ENCODE data around the gene PFKL. TPM values are rescaled to one million over a fixed set of nuclear protein-coding genes. Genes with fewer than 3 reads are reported as not detected.
A peak's percentile ranks its signal among the peaks of the same experiment; 100 is the strongest.

Gene PFKL
- polyA plus RNA-seq, 2 of the 4 experiments (the other 2 are of a cell fraction) = 23.2 to 38.7 TPM

DNA sequence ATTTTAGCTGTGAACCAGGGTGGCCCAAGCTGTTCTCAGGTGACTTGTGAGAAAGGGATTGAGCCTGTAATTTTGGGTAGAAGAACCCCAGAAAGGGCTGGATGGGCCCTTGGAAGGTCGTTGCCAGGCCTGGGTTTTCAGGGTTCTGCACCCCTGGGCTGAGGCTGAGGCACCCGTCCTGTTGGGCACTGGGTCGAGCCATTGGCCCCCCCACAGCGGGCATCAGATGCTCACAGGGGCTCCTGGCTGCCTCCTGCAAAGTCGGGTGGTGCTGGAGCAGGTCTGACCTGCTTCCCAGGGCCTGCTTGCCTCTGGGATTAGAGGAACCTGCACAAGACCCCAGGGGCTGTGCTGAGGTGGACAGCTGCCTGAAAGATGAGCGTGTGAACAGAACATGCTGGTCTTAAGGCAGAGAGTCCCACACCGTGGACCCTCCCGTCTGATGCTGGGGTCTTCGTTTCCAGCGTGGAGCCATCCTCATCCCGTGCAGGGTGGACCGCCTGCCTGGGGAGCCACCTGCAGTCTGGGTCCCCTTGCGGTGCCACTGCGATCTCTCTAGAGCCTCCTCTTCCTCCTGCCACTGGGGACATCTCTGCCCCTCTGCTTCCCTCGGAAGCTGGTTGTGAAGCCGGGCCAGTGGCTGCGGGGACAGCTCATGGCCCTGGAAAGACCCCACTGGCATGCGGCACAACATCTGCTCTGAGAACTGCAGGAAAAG is 51.8 kb downstream of the PFKL start:
- FAIRE-seq = no peak
- CTCF ChIA-PET = interaction anchor here (0.7 kb wide), 1 partner anchor 133 kb away, joined by 3 read pairs; no protein-coding TSS in a partner anchor

DNA sequence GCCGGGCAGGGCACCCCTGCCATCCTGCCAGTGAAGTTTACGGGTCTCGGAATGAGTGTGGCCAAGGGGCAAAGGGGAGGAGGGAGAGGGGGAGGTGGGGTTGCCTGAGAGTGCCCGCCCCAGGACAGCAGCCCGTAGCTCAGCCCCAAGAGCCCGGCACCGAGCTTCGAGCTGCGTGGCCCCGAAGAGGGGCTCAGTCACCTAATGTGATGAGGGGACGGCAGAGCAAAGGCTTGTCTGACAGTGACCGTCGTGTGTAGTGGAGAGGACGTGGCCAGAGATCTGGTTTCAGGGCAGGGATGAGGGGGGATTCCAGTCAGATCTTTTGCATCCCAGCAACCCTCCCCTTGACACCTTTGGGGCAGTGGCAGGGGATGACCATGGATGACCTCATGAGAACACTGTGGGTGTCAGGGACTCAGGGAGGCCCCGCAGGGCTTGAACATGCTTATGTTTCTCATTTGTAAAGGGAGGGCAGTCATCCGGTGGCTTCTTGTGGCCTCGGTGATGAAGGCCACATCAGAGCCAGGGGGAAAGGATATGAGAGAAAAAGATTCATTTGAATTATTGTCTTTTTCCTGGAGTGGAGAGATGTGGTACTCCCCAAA is 52.5 kb downstream of the PFKL start:
- WGBS (ENCODE audit: missing lambda C conversion rate) = 65% methylated on average over 10 of the region's 17 CpGs
- FAIRE-seq (no peak), DNase-seq (ENCODE audit: low read depth in 1 of 2, low spot score in 1 of 2) (no peak), ATAC-seq (no peak)
- CTCF ChIA-PET = interaction anchor here (0.7 kb wide), 1 partner anchor 132 kb away, joined by 3 read pairs; no protein-coding TSS in a partner anchor
- H3K27ac ChIP-seq = no peak overlapping the region
- no peak overlapping the region for H3K4me3 ChIP-seq
- H3K9me3 ChIP-seq = no peaks in the 10 kb centered on the region
- POLR2A ChIA-PET = no interaction called here
- H3K4me1 ChIP-seq = no peaks in the 10 kb centered on the region
- no peak overlapping the region for H3K4me2 ChIP-seq
- TF ChIP-seq, protein P1, sequence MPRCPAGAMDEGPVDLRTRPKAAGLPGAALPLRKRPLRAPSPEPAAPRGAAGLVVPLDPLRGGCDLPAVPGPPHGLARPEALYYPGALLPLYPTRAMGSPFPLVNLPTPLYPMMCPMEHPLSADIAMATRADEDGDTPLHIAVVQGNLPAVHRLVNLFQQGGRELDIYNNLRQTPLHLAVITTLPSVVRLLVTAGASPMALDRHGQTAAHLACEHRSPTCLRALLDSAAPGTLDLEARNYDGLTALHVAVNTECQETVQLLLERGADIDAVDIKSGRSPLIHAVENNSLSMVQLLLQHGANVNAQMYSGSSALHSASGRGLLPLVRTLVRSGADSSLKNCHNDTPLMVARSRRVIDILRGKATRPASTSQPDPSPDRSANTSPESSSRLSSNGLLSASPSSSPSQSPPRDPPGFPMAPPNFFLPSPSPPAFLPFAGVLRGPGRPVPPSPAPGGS (IDR thresholded peaks at IDR 0.05) = no peak
- TF ChIP-seq GATA3 (IDR thresholded peaks at IDR 0.05; ENCODE audit: borderline replicate concordance) (no peak), SREBF2 (IDR thresholded peaks at IDR 0.05) (no peak), ZSCAN20 (CRISPR knock-in tag; IDR thresholded peaks at IDR 0.05) (no peak), MAFK (IDR thresholded peaks at IDR 0.05; ENCODE audit: partially characterized antibody) (no peak), EHF (CRISPR knock-in tag; IDR thresholded peaks at IDR 0.05) (no peak), RFX5 (IDR thresholded peaks at IDR 0.05) (no peak), FOXS1 (CRISPR knock-in tag; IDR thresholded peaks at IDR 0.05) (no peak)
- TF ChIP-seq, protein P2, sequence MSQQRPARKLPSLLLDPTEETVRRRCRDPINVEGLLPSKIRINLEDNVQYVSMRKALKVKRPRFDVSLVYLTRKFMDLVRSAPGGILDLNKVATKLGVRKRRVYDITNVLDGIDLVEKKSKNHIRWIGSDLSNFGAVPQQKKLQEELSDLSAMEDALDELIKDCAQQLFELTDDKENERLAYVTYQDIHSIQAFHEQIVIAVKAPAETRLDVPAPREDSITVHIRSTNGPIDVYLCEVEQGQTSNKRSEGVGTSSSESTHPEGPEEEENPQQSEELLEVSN (IDR thresholded peaks at IDR 0.05; ENCODE audit: borderline replicate concordance, low read depth) = no peak

More for the DNA sequence above, 51.8 kb downstream of the PFKL start:
- TF ChIP-seq HDAC2 (IDR thresholded peaks at IDR 0.05) = no peak
- TF ChIP-seq TFCP2L1 (CRISPR knock-in tag; IDR thresholded peaks at IDR 0.05) = no peak
- TF ChIP-seq EP300 (IDR thresholded peaks at IDR 0.05) = no peak
- TF ChIP-seq CHD4 (IDR thresholded peaks at IDR 0.05; ENCODE audit: borderline replicate concordance) = no peak
- TF ChIP-seq FOSB (CRISPR knock-in tag; IDR thresholded peaks at IDR 0.05) = no peak
- TF ChIP-seq, protein P3, sequence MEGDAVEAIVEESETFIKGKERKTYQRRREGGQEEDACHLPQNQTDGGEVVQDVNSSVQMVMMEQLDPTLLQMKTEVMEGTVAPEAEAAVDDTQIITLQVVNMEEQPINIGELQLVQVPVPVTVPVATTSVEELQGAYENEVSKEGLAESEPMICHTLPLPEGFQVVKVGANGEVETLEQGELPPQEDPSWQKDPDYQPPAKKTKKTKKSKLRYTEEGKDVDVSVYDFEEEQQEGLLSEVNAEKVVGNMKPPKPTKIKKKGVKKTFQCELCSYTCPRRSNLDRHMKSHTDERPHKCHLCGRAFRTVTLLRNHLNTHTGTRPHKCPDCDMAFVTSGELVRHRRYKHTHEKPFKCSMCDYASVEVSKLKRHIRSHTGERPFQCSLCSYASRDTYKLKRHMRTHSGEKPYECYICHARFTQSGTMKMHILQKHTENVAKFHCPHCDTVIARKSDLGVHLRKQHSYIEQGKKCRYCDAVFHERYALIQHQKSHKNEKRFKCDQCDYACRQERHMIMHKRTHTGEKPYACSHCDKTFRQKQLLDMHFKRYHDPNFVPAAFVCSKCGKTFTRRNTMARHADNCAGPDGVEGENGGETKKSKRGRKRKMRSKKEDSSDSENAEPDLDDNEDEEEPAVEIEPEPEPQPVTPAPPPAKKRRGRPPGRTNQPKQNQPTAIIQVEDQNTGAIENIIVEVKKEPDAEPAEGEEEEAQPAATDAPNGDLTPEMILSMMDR (IDR thresholded peaks at IDR 0.05) = no peak
- no peak for TF ChIP-seq PHF8 (IDR thresholded peaks at IDR 0.05; ENCODE audit: borderline replicate concordance, low read depth)
- TF ChIP-seq RFX5 (IDR thresholded peaks at IDR 0.05) = no peak
- no peak for TF ChIP-seq BHLHE40 (IDR thresholded peaks at IDR 0.05; ENCODE audit: low read depth, low read length)
- TF ChIP-seq GATA3 (IDR thresholded peaks at IDR 0.05; ENCODE audit: borderline replicate concordance) = no peak
- no peak for TF ChIP-seq HES2 (IDR thresholded peaks at IDR 0.05)
- TF ChIP-seq RNF2 (IDR thresholded peaks at IDR 0.05; ENCODE audit: borderline replicate concordance, low read depth) = no peak
- no peak for TF ChIP-seq PBX3 (IDR thresholded peaks at IDR 0.05)
- no peak for TF ChIP-seq HOXA7 (CRISPR knock-in tag; IDR thresholded peaks at IDR 0.05)
- TF ChIP-seq CBX8 (IDR thresholded peaks at IDR 0.05) = no peak
- 42% methylated on average over 7 of the region's 18 CpGs for WGBS (ENCODE audit: missing lambda C conversion rate)
- H3K9me3 ChIP-seq = no peaks in the 10 kb centered on the region
- peak in 1 of 2 experiments; percentile 26; a peak in 2 of 6 replicates for ATAC-seq
- no peak for DNase-seq (ENCODE audit: low read depth in 1 of 2, low spot score in 1 of 2)
- H3K4me3 ChIP-seq = no peak overlapping the region
- H3K27ac ChIP-seq = no peak overlapping the region
- no peak overlapping the region for H3K4me2 ChIP-seq
- no peaks in the 10 kb centered on the region for H3K4me1 ChIP-seq
- POLR2A ChIA-PET = no interaction called here
